HepG2 (cell line): ENCODE results near the gene CD40. TPM values are rescaled to one million over a fixed set of nuclear protein-coding genes. Genes with fewer than 3 reads are reported as not detected.

Experiments used
- ATF6 ChIP-seq: sonication (generic); formaldehyde crosslinking; conservative IDR thresholded peaks from 2 replicates; pipeline ENCODE4 v1.4.0; 2020; ENCODE audit warnings: missing genetic modification reagents
- FOXO4 ChIP-seq: sonication (generic); formaldehyde crosslinking; conservative IDR thresholded peaks from 2 replicates; pipeline ENCODE4 v1.8.1; 2023; ENCODE audit warnings: missing genetic modification reagents
- MTA1 ChIP-seq: sonication (generic); formaldehyde crosslinking; IDR thresholded peaks from 2 replicates; pipeline ENCODE4 v1.4.0; 2020; ENCODE audit warnings: missing genetic modification reagents, mild to moderate bottlenecking, borderline replicate concordance
- PBX2 ChIP-seq: IDR thresholded peaks from 2 replicates; pipeline ENCODE4 v1.6.1; 2016; ENCODE audit warnings: control low read depth
- PCBP1 ChIP-seq: fragments of 200-400 bp; formaldehyde crosslinking; IDR thresholded peaks from 2 replicates; pipeline ENCODE4 v1.6.1; 2017; ENCODE audit warnings: mild to moderate bottlenecking, low read depth, low read length, borderline replicate concordance
- PTBP1 ChIP-seq: fragments of 200-400 bp; formaldehyde crosslinking; IDR thresholded peaks from 2 replicates; pipeline ENCODE4 v1.6.1; 2018; ENCODE audit warnings: low read length, low read depth; ENCODE audit not compliant: poor library complexity, severe bottlenecking
- ZBTB10 ChIP-seq: sonication (generic); formaldehyde crosslinking; IDR thresholded peaks from 2 replicates; pipeline ENCODE4 v1.4.0; 2020; ENCODE audit warnings: missing genetic modification reagents, borderline replicate concordance
- ZBTB2 ChIP-seq: sonication (generic); formaldehyde crosslinking; IDR thresholded peaks from 2 replicates; pipeline ENCODE4 v1.8.0; 2022; ENCODE audit warnings: low read depth, missing genetic modification reagents
- ZBTB3 ChIP-seq: sonication (generic); formaldehyde crosslinking; IDR thresholded peaks from 2 replicates; pipeline ENCODE4 v1.4.0; 2020; ENCODE audit warnings: low read depth, mild to moderate bottlenecking, moderate library complexity, missing genetic modification reagents, borderline replicate concordance
- ZKSCAN5 ChIP-seq: sonication (generic); formaldehyde crosslinking; IDR thresholded peaks from 2 replicates; pipeline ENCODE4 v1.5.1; 2020; ENCODE audit warnings: mild to moderate bottlenecking, missing genetic modification reagents
- ZNF138 ChIP-seq: sonication (generic); formaldehyde crosslinking; IDR thresholded peaks from 2 replicates; pipeline ENCODE4 v1.5.0; 2020; ENCODE audit warnings: mild to moderate bottlenecking, low read depth, missing genetic modification reagents
- ZNF280B ChIP-seq: sonication (generic); formaldehyde crosslinking; IDR thresholded peaks from 2 replicates; pipeline ENCODE4 v1.5.0; 2020; ENCODE audit warnings: missing genetic modification reagents, mild to moderate bottlenecking, borderline replicate concordance
- ZNF292 ChIP-seq: sonication (generic); formaldehyde crosslinking; IDR thresholded peaks from 2 replicates; pipeline ENCODE4 v1.8.1; 2022; ENCODE audit warnings: mild to moderate bottlenecking, low read depth, missing genetic modification reagents, borderline replicate concordance
- ZNF30 ChIP-seq: sonication (generic); formaldehyde crosslinking; IDR thresholded peaks from 2 replicates; pipeline ENCODE4 v1.5.0; 2020; ENCODE audit warnings: mild to moderate bottlenecking, missing genetic modification reagents
- ZNF660 ChIP-seq: sonication (generic); formaldehyde crosslinking; IDR thresholded peaks from 2 replicates; pipeline ENCODE4 v1.5.1; 2020; ENCODE audit warnings: mild to moderate bottlenecking, low read depth, missing genetic modification reagents, borderline replicate concordance
- ZZZ3 ChIP-seq: sonication (generic); formaldehyde crosslinking; IDR thresholded peaks from 2 replicates; pipeline ENCODE4 v1.4.0; 2020; ENCODE audit warnings: missing genetic modification reagents, mild to moderate bottlenecking, borderline replicate concordance
- polyA plus RNA-seq, 8 experiments: library from polyadenylated mRNA; depleted of rRNA in 3 of 8; stranded (reverse) in 7 of 8; unstranded in 1 of 8; fragments of >200 nt; fragmentation: Illumina TruSeq in 4 of 8; extraction: Trizol in 4 of 8; gene quantifications; 2 replicates each; pipeline versions ENCODE4 v1.2.1 to v1.2.3, GENCODE V29; 2011 to 2016; ENCODE audit warnings: low read depth in 4 of 8, missing spikeins in 1 of 8, mixed read lengths in 1 of 8; ENCODE audit not compliant: insufficient read depth in 1 of 8
- total RNA-seq, 5 experiments: library from RNA; depleted of rRNA; stranded (reverse); fragments of >200 nt; fragmentation: Illumina TruSeq; extraction: Trizol; gene quantifications; 2 replicates each; pipeline ENCODE4 v1.2.3, GENCODE V29; 2016; ENCODE audit warnings: low read depth in 1 of 5

Gene CD40
- total and polyA plus RNA-seq, 2 of the 13 experiments (the other 11 are each of a cell fraction or from before 2014, with no cell fraction given) = 4.6 to 13.4 TPM

GRCh38 chr20:46089167-46089416 is 29.0 kb upstream of the CD40 start (continued):
- TF ChIP-seq ZBTB10 (no peak; the same call in 1 of the 2 replicates), ZNF660 (CRISPR knock-in tag) (peak; percentile 29; the same call in 1 of the 2 replicates), ZKSCAN5 (CRISPR knock-in tag) (0 out of 2 replicates have a peak, but pooled peaks have one; percentile 49), PTBP1 (peak; percentile 71), PBX2 (CRISPR knock-in tag) (0 out of 2 replicates have a peak, but pooled peaks have one; percentile 25), ZNF138 (CRISPR knock-in tag) (peak; percentile 77; the same call in 1 of the 2 replicates), ZNF280B (CRISPR knock-in tag) (0 out of 2 replicates have a peak, but pooled peaks have one; percentile 90), FOXO4 (CRISPR knock-in tag) (0 out of 2 replicates have a peak, but pooled peaks have one; percentile 73), ATF6 (CRISPR knock-in tag) (no peak; the same call in 1 of the 2 replicates), ZNF30 (CRISPR knock-in tag) (no peak; the same call in 1 of the 2 replicates), ZNF292 (peak; percentile 71; the same call in 1 of the 2 replicates), MTA1 (CRISPR knock-in tag) (no peak), ZZZ3 (peak; percentile 84; the same call in 1 of the 2 replicates), ZBTB2 (no peak), PCBP1 (0 out of 2 replicates have a peak, but pooled peaks have one; percentile 72), ZBTB3 (CRISPR knock-in tag) (no peak)
